HG03045 (cell line): ENCODE measurements around the gene MAD1L1.

Source experiments
- ATAC-seq: cut with Tn5 transposase; IDR thresholded peaks from one replicate; pipeline ENCODE4 v1.9.1; 2021; ENCODE audit warnings: mild to moderate bottlenecking, moderate library complexity; ENCODE audit not compliant: unreplicated experiment

MAD1L1 gene

GRCh38 chr7:1794888-1795542 is 437.7 kb downstream of the MAD1L1 start:
- no peak for ATAC-seq

- no peak for ATAC-seq
Observed at GRCh38 chr7:1787681-1788235, 445.0 kb downstream of the MAD1L1 start.

DNA sequence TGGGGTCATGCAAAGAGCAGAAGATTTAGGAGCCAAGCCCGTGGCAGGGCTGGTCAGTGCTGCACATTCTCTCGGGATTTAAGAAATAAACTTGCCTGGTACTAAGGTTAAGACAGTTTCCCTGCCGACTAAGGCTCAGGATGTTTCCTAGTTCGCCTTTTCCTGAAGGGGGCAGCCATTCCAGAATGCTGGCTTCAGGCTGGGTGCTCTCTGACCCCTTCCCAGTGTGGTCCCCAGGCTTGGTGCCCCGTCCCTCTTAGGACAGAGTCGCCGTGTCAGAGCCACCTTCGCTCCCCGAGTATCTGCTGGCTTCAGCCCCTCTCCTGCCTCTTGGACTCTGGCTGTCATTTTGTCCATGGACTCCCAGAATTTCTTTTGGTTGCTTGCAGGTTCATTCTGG is 445.5 kb downstream of the MAD1L1 start:
- no peak for ATAC-seq

- ATAC-seq = no peak
Observed at GRCh38 chr7:1785839-1786238, 446.9 kb downstream of the MAD1L1 start.

DNA sequence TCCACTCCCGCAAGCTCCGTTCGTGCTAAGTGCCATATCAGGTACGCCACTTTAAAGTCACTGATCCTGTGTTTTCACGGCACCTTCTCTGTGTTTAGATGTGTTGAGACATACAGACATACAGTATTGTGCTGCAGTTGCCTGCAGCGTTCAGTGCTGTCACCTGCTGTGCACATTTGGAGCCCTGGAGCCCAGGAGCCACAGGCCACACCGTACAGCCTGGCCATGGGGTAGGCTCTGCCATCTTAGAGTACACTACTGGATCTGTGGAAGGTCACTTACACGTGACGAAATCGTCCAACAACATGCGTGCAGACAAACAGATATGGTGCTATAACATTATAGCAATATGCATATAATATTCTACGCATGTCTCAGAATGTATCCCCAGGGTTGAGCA is 451.4 kb downstream of the MAD1L1 start:
- no peak for ATAC-seq

- no peak for ATAC-seq
Observed at GRCh38 chr7:1779445-1779844, 453.3 kb downstream of the MAD1L1 start.

- no peak for ATAC-seq
Observed at GRCh38 chr7:1777122-1777521, 455.6 kb downstream of the MAD1L1 start.

GRCh38 chr7:1775389-1775788 is 457.4 kb downstream of the MAD1L1 start:
- ATAC-seq = no peak

DNA sequence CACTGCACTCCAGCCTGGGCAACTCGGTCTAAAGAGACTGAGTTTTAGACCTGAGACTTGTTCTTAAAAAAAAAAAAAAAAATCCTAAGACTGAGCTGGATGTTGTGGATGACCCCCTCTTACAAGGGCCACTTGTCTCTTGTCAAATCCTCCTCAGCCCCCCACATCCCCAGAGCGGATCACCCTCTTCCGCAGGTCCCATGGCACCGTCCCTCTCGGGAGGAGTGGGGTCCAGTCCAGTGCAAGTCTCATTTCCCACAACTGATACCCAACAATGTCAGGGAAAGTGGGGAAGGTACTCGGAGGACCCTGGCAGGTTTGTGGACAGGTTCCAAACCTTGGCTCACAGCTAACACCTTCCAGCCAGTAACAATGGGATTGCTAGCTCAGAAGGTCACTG is 462.4 kb downstream of the MAD1L1 start:
- no peak for ATAC-seq

- ATAC-seq = no peak
Observed at GRCh38 chr7:1769286-1770200, 463.2 kb downstream of the MAD1L1 start.

GRCh38 chr7:1768832-1769231 is 463.9 kb downstream of the MAD1L1 start:
- ATAC-seq = no peak

- no peak for ATAC-seq
Observed at GRCh38 chr7:1767524-1767923, 465.2 kb downstream of the MAD1L1 start.
